K562 (cell line): ENCODE measurements around the gene ALOXE3. TPM values are rescaled to one million over a fixed set of nuclear protein-coding genes. Genes with fewer than 3 reads are reported as not detected.

ENCODE experiments used
- ASH1L ChIP-seq: fragments of 450-650 bp; IDR thresholded peaks from 2 replicates; pipeline ENCODE4 v1.6.1; 2018; ENCODE audit warnings: borderline replicate concordance, mild to moderate bottlenecking, low read depth; ENCODE audit not compliant: partially characterized antibody
- CBFA2T2 ChIP-seq: fragments of 450-650 bp; conservative IDR thresholded peaks from 2 replicates; pipeline ENCODE4 v1.6.1; 2017; ENCODE audit warnings: mild to moderate bottlenecking
- CBX2 ChIP-seq: fragments of 200-600 bp; sonication (generic); IDR thresholded peaks from one replicate; pipeline ENCODE4 v1.6.1; 2012; ENCODE audit warnings: mild to moderate bottlenecking, low read length, inconsistent platforms; ENCODE audit not compliant: insufficient read depth, poor library complexity, severe bottlenecking
- CTBP1 ChIP-seq: fragments of 450-650 bp; IDR thresholded peaks from 2 replicates; pipeline ENCODE4 v1.6.1; 2016; ENCODE audit warnings: borderline replicate concordance
- CXXC5 ChIP-seq: fragments of 250-450 bp; sonication (Bioruptor Pico); IDR thresholded peaks from 2 replicates; pipeline ENCODE4 v1.8.0; 2022; ENCODE audit warnings: inconsistent platforms, mild to moderate bottlenecking, moderate library complexity
- MITF ChIP-seq: IDR thresholded peaks from 2 replicates; pipeline ENCODE4 v1.6.1; 2014; ENCODE audit warnings: antibody characterized with exemption
- NFE2L1 ChIP-seq: fragments of 450-650 bp; IDR thresholded peaks from 2 replicates; pipeline ENCODE4 v1.6.1; 2016; ENCODE audit warnings: missing genetic modification characterization, low read depth, mild to moderate bottlenecking, missing compliant biosample characterization, moderate library complexity, borderline replicate concordance
- TBL1XR1 ChIP-seq, 2 experiments: IDR thresholded peaks; 2 replicates each; pipeline ENCODE4 v1.6.1; 2012; ENCODE audit warnings: improper control_type of control experiment in 2 of 2, low read length in 2 of 2, mild to moderate bottlenecking in 1 of 2
- ZNF134 ChIP-seq: fragments of 250-450 bp; sonication (Bioruptor Pico); conservative IDR thresholded peaks from 2 replicates; pipeline ENCODE4 v1.4.0; 2020
- polyA plus RNA-seq, 8 experiments: library from polyadenylated mRNA; depleted of rRNA in 4 of 8; stranded (reverse) in 5 of 8; unstranded in 3 of 8; fragments of >200 nt; fragmentation: Nextera tagmentation in 2 of 8; fragmentation: Illumina TruSeq in 1 of 8; extraction: Ambion mirVana in 2 of 8; extraction: Trizol in 1 of 8; gene quantifications; 2 replicates each; pipeline versions ENCODE4 v1.2.1 to v1.2.3, GENCODE V29; 2011 to 2014; ENCODE audit warnings: inconsistent platforms in 1 of 8, missing spikeins in 1 of 8
- total RNA-seq, 7 experiments: library from RNA; depleted of rRNA in 6 of 7; stranded (reverse); fragments of >200 nt in 6 of 7; fragmentation: Illumina TruSeq in 2 of 7; extraction: Trizol in 2 of 7; gene quantifications; 2 replicates each; pipeline versions ENCODE4 v1.2.1 to v1.2.3, GENCODE V29; 2011 to 2021; ENCODE audit warnings: low replicate concordance in 1 of 7
- TF ChIP-seq, protein P1 (sequence below), 2 experiments: fragments of 450-650 bp; conservative IDR thresholded peaks; 2 replicates each; pipeline ENCODE4 v1.6.1; 2017; ENCODE audit warnings: mild to moderate bottlenecking in 2 of 2, moderate library complexity in 2 of 2
- TF ChIP-seq, protein P2 (sequence below): fragments of 450-650 bp; IDR thresholded peaks from 2 replicates; pipeline ENCODE4 v1.6.1; 2017; ENCODE audit warnings: antibody characterized with exemption, mild to moderate bottlenecking
- TF ChIP-seq, protein P3 (sequence below): fragments of 250-450 bp; sonication (Bioruptor Pico); IDR thresholded peaks from 2 replicates; pipeline ENCODE4 v1.4.0; 2020
- TF ChIP-seq, protein P4 (sequence below): sonication (generic); formaldehyde crosslinking; IDR thresholded peaks from 2 replicates; pipeline ENCODE4 v1.8.0; 2023; ENCODE audit warnings: mild to moderate bottlenecking, missing genetic modification reagents

ALOXE3 gene
- total and polyA plus RNA-seq, 9 of the 15 experiments (the other 6 are each of a cell fraction or from before 2014, with no cell fraction given) = 0.04 TPM; not detected in 8

DNA sequence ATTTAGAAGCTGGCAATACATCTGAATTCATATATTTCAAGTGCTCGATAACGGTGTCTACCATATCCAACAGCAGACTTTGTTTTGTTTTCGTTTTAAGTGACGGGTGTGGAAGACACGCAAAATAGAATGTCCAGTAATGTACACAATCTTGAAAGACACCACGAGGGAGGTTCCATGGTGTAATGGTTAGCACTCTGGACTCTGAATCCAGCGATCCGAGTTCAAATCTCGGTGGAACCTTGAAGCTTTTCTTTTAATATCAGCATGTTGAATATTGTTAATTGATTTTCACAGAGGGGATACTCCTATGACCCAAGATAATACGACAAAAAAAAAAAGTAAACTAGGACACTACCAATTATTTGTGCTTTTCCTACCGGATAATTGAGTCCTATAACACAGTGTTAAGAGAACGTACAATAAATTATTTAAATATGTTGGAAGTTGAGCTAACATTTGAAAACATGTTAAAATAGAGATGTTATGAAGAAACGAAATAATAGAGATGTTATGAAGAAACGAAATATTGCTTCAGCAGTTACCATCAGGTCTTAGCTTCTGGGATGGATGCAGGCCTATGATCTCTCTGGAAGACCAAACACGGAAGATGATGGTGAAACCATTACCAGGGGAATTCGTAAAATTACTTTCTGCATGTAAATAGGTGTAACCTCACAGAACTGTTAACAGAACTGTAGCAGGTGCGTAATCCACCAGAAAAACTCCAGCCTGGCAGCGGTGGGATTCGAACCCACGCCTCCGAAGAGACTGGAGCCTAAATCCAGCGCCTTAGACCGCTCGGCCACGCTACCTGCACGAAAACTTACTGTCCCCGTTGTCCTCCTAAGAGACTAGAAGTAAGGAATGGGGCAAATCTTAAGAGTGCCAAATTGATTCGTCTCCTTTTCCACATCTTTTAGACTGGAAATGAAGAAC is 1.5 kb upstream of the ALOXE3 start (continued):
- TF ChIP-seq ASH1L = no peak
- peak; percentile 54; the same call in 1 of the 2 replicates for TF ChIP-seq CTBP1
- TF ChIP-seq, protein P1, sequence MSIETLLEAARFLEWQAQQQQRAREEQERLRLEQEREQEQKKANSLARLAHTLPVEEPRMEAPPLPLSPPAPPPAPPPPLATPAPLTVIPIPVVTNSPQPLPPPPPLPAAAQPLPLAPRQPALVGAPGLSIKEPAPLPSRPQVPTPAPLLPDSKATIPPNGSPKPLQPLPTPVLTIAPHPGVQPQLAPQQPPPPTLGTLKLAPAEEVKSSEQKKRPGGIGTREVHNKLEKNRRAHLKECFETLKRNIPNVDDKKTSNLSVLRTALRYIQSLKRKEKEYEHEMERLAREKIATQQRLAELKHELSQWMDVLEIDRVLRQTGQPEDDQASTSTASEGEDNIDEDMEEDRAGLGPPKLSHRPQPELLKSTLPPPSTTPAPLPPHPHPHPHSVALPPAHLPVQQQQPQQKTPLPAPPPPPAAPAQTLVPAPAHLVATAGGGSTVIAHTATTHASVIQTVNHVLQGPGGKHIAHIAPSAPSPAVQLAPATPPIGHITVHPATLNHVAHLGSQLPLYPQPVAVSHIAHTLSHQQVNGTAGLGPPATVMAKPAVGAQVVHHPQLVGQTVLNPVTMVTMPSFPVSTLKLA (conservative IDR thresholded peaks at IDR 0.05) = peak; percentile 28 to 42; a peak in 2 of 4 replicates
- TF ChIP-seq CBX2 = no peak
- no peak for TF ChIP-seq MITF
- TF ChIP-seq TBL1XR1 (IDR thresholded peaks at IDR 0.05; ENCODE audit: low read length in 2 of 2) = peak; percentile 72 to 98; a peak in 3 of 4 replicates
- no peak for TF ChIP-seq ZNF134 (CRISPR knock-in tag)
- no peak for TF ChIP-seq NFE2L1
- TF ChIP-seq, protein P2, sequence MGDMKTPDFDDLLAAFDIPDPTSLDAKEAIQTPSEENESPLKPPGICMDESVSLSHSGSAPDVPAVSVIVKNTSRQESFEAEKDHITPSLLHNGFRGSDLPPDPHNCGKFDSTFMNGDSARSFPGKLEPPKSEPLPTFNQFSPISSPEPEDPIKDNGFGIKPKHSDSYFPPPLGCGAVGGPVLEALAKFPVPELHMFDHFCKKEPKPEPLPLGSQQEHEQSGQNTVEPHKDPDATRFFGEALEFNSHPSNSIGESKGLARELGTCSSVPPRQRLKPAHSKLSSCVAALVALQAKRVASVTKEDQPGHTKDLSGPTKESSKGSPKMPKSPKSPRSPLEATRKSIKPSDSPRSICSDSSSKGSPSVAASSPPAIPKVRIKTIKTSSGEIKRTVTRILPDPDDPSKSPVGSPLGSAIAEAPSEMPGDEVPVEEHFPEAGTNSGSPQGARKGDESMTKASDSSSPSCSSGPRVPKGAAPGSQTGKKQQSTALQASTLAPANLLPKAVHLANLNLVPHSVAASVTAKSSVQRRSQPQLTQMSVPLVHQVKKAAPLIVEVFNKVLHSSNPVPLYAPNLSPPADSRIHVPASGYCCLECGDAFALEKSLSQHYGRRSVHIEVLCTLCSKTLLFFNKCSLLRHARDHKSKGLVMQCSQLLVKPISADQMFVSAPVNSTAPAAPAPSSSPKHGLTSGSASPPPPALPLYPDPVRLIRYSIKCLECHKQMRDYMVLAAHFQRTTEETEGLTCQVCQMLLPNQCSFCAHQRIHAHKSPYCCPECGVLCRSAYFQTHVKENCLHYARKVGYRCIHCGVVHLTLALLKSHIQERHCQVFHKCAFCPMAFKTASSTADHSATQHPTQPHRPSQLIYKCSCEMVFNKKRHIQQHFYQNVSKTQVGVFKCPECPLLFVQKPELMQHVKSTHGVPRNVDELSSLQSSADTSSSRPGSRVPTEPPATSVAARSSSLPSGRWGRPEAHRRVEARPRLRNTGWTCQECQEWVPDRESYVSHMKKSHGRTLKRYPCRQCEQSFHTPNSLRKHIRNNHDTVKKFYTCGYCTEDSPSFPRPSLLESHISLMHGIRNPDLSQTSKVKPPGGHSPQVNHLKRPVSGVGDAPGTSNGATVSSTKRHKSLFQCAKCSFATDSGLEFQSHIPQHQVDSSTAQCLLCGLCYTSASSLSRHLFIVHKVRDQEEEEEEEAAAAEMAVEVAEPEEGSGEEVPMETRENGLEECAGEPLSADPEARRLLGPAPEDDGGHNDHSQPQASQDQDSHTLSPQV = peak; percentile 71
- TF ChIP-seq, protein P3, sequence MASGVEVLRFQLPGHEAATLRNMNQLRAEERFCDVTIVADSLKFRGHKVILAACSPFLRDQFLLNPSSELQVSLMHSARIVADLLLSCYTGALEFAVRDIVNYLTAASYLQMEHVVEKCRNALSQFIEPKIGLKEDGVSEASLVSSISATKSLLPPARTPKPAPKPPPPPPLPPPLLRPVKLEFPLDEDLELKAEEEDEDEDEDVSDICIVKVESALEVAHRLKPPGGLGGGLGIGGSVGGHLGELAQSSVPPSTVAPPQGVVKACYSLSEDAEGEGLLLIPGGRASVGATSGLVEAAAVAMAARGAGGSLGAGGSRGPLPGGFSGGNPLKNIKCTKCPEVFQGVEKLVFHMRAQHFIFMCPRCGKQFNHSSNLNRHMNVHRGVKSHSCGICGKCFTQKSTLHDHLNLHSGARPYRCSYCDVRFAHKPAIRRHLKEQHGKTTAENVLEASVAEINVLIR = no peak
- TF ChIP-seq CBFA2T2 = no peak
- peak; percentile 25 for TF ChIP-seq CXXC5 (CRISPR knock-in tag)
- TF ChIP-seq, protein P4, sequence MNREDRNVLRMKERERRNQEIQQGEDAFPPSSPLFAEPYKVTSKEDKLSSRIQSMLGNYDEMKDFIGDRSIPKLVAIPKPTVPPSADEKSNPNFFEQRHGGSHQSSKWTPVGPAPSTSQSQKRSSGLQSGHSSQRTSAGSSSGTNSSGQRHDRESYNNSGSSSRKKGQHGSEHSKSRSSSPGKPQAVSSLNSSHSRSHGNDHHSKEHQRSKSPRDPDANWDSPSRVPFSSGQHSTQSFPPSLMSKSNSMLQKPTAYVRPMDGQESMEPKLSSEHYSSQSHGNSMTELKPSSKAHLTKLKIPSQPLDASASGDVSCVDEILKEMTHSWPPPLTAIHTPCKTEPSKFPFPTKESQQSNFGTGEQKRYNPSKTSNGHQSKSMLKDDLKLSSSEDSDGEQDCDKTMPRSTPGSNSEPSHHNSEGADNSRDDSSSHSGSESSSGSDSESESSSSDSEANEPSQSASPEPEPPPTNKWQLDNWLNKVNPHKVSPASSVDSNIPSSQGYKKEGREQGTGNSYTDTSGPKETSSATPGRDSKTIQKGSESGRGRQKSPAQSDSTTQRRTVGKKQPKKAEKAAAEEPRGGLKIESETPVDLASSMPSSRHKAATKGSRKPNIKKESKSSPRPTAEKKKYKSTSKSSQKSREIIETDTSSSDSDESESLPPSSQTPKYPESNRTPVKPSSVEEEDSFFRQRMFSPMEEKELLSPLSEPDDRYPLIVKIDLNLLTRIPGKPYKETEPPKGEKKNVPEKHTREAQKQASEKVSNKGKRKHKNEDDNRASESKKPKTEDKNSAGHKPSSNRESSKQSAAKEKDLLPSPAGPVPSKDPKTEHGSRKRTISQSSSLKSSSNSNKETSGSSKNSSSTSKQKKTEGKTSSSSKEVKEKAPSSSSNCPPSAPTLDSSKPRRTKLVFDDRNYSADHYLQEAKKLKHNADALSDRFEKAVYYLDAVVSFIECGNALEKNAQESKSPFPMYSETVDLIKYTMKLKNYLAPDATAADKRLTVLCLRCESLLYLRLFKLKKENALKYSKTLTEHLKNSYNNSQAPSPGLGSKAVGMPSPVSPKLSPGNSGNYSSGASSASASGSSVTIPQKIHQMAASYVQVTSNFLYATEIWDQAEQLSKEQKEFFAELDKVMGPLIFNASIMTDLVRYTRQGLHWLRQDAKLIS (CRISPR knock-in tag) = peak; percentile 72; the same call in 1 of the 2 replicates
